Small intestine (tissue), 16 donors: Measurements from ENCODE around the gene OXA1L. TPM values are rescaled to one million over a fixed set of nuclear protein-coding genes. Genes with fewer than 3 reads are reported as not detected.
A peak's percentile ranks its signal among the peaks of the same experiment; 100 is the strongest.
"Not testable (repeated sequence)": the region's sequence is repeated elsewhere in the genome, so short reads cannot be mapped to it uniquely, and the experiment has no call there.

ENCODE experiments used
- DNase-seq, 2 donors: peaks; one replicate each; pipeline versions ENCODE4 v3.0.0 to v3.0.0-alpha.2; 2013
- FAIRE-seq: peaks from 2 replicates; lab custom pipeline; 2012; peaks lifted over from hg19 to GRCh38; lab: Jason Lieb, UNC
- H3K27ac ChIP-seq, 3 donors: one replicate each; pipeline ENCODE4 v1.5.1; 2013; ENCODE audit warnings: low read length in 2 of 3, mild to moderate bottlenecking in 2 of 3, control low read depth in 1 of 3, inconsistent platforms in 1 of 3, low read depth in 1 of 3, moderate library complexity in 1 of 3
- H3K27me3 ChIP-seq, 3 donors: one replicate each; pipeline ENCODE4 v1.6.1; 2013; ENCODE audit warnings: low read length in 3 of 3, inconsistent platforms in 1 of 3; ENCODE audit not compliant: control insufficient read depth in 3 of 3, insufficient read depth in 3 of 3
- H3K36me3 ChIP-seq, 3 donors: one replicate each; pipeline ENCODE4 v1.6.1; 2013; ENCODE audit warnings: low read length in 3 of 3, inconsistent platforms in 1 of 3, low read depth in 1 of 3, mild to moderate bottlenecking in 1 of 3, moderate library complexity in 1 of 3; ENCODE audit not compliant: control insufficient read depth in 3 of 3, insufficient read depth in 2 of 3
- H3K4me1 ChIP-seq, 3 donors: one replicate each; pipeline ENCODE4 v1.6.1; 2013; ENCODE audit warnings: low read length in 2 of 3, inconsistent platforms in 1 of 3, low read depth in 1 of 3, mild to moderate bottlenecking in 1 of 3, moderate library complexity in 1 of 3; ENCODE audit not compliant: control insufficient read depth in 3 of 3, insufficient read depth in 2 of 3
- H3K4me3 ChIP-seq, 3 donors: one replicate each; pipeline ENCODE4 v1.5.1; 2013; ENCODE audit warnings: low read length in 3 of 3, control low read depth in 1 of 3, inconsistent platforms in 1 of 3, low read depth in 1 of 3, mild to moderate bottlenecking in 1 of 3, moderate library complexity in 1 of 3
- H3K9me3 ChIP-seq, 2 donors: one replicate each; pipeline ENCODE4 v1.6.1; 2013; ENCODE audit warnings: low read depth in 1 of 2, low read length in 1 of 2; ENCODE audit not compliant: control insufficient read depth in 2 of 2, insufficient read depth in 1 of 2
- WGBS, 3 donors: extraction: QIAGEN DNeasy Blood & Tissue Kit; methylation state at CpG; one replicate each; pipeline ENCODE4 v1.1.7; 2013; 5-methylcytosine and 5-hydroxymethylcytosine counted together
- long read RNA-seq, 10 donors: transcript quantifications; one replicate each; lab custom pipeline, GENCODE V29; 2026
- polyA plus RNA-seq, 4 donors: library from polyadenylated mRNA; stranded (reverse) in 3 of 4; unstranded in 1 of 4; fragments of 200-250 nt in 3 of 4; fragments of 120-200 nt in 1 of 4; gene quantifications; one replicate each; pipeline versions ENCODE4 v1.2.1 to v1.2.3, GENCODE V29; 2013
- donor health status: healthy with polysubstance abuse.
- donor health status: control.
- donor health status: control.
- donor health status: Bipolar disorder and iron deficiency.
- donor health status: healthy.

OXA1L gene
- polyA plus RNA-seq = 100 to 1,000 TPM; 101 to 128 (median 117) TPM
- long read RNA-seq, donor 1 = 0 reads
- long read RNA-seq, donor 2, transcript OXA1L-201 (10 exons, 1,719 nt) = major isoform, 12 of 170 reads
- long read RNA-seq, donor 2, partial matches to known transcripts = 80 of 170 reads
- long read RNA-seq, donor 2, other reads (novel, unspliced or antisense) = 77 of 170 reads
- long read RNA-seq, donor 3, transcript OXA1L-201 (10 exons, 1,719 nt) = major isoform, 10 of 69 reads
- long read RNA-seq, donor 3, partial matches to known transcripts = 55 of 69 reads
- long read RNA-seq, donor 3, other reads (novel, unspliced or antisense) = 0 of 69 reads
- long read RNA-seq, donor 4 = 0 reads
- long read RNA-seq, donor 5, transcript OXA1L-201 (10 exons, 1,719 nt) = major isoform, 5 of 13 reads
- long read RNA-seq, donor 5, partial matches to known transcripts = 7 of 13 reads
- long read RNA-seq, donor 5, other reads (novel, unspliced or antisense) = 0 of 13 reads
- long read RNA-seq, donor 6, transcript OXA1L-201 (10 exons, 1,719 nt) = major isoform, 26 of 45 reads
- long read RNA-seq, donor 6, partial matches to known transcripts = 18 of 45 reads
- long read RNA-seq, donor 6, other reads (novel, unspliced or antisense) = 0 of 45 reads
- long read RNA-seq, donor 7 = 0 reads
- long read RNA-seq, donor 8, partial matches to known transcripts = 0 of 2 reads
- long read RNA-seq, donor 8, other reads (novel, unspliced or antisense) = 0 of 2 reads
- long read RNA-seq, donor 9, partial matches to known transcripts = 6 of 10 reads
- long read RNA-seq, donor 9, other reads (novel, unspliced or antisense) = 0 of 10 reads
- long read RNA-seq, donor 10, transcript OXA1L-201 (10 exons, 1,719 nt) = major isoform, 37 of 55 reads
- long read RNA-seq, donor 10, partial matches to known transcripts = 16 of 55 reads
- long read RNA-seq, donor 10, other reads (novel, unspliced or antisense) = 0 of 55 reads

GRCh38 chr14:22766457-22767322 is at the start of gene OXA1L:
Gene OXA1L (plus strand): TSS chr14:22766688. CDS start chr14:22766702, 14 bp downstream.
- peaks cover 20 to 29% (median 24%) of the 10 kb centered on the region in 3 donors for H3K36me3 ChIP-seq
- DNase-seq = peak; percentile 98 to 99
- WGBS, 3 donors = 0 to 1% (median 0%) methylated on average over 56 of the region's 56 CpGs
- no peaks in the 10 kb centered on the region for H3K27me3 ChIP-seq
- no peak for FAIRE-seq
- H3K4me1 ChIP-seq = peaks cover 2 to 8% (median 4%) of the 10 kb centered on the region in 3 donors
- peak within 1 kb of the TSS; percentile 80 to 98 (median 84) for H3K27ac ChIP-seq
- peaks cover 0 to 3% of the 10 kb centered on the region in 2 donors for H3K9me3 ChIP-seq
- H3K4me3 ChIP-seq = peak within 1 kb of the TSS; percentile 91 to 99 (median 96)

GRCh38 chr14:22718091-22718490 is 48.4 kb upstream of the OXA1L start:
- FAIRE-seq (no peak), DNase-seq (no peak)
- H3K27me3 ChIP-seq = peaks cover 0 to 7% (median 0%) of the 10 kb centered on the region in 3 donors
- H3K36me3 ChIP-seq = no peaks in the 10 kb centered on the region
- no peak overlapping the region for H3K4me3 ChIP-seq
- no peak overlapping the region for H3K27ac ChIP-seq
- WGBS, 3 donors = 84 to 86% (median 85%) methylated on average over 4 of the region's 4 CpGs
- peaks cover 0 to 2% (median 2%) of the 10 kb centered on the region in 3 donors for H3K4me1 ChIP-seq
- peaks cover 0 to 3% of the 10 kb centered on the region in 2 donors for H3K9me3 ChIP-seq

GRCh38 chr14:22721213-22721612 is 45.3 kb upstream of the OXA1L start:
- Histone ChIP-seq H3K36me3 (no peaks in the 10 kb centered on the region), H3K4me1 (no peaks in the 10 kb centered on the region), H3K27ac (no peak overlapping the region), H3K27me3 (peaks cover 0 to 6% (median 0%) of the 10 kb centered on the region in 3 donors), H3K4me3 (no peak overlapping the region), H3K9me3 (peaks cover 0 to 3% of the 10 kb centered on the region in 2 donors)
- DNase-seq = no peak
- WGBS, 3 donors = 52 to 77% (median 66%) methylated on average over 2 of the region's 2 CpGs
- FAIRE-seq = no peak

GRCh38 chr14:22723815-22724214 is 42.7 kb upstream of the OXA1L start:
- DNase-seq (no peak), FAIRE-seq (no peak)
- Histone ChIP-seq H3K27me3 (peaks cover 0 to 6% (median 0%) of the 10 kb centered on the region in 3 donors), H3K36me3 (no peaks in the 10 kb centered on the region), H3K9me3 (peaks cover 0 to 3% of the 10 kb centered on the region in 2 donors), H3K4me3 (no peak overlapping the region), H3K27ac (no peak overlapping the region), H3K4me1 (no peaks in the 10 kb centered on the region)
- WGBS, 3 donors = 86 to 100% (median 89%) methylated on average over 1 of the region's 1 CpG

GRCh38 chr14:22724847-22725246 is 41.6 kb upstream of the OXA1L start:
- not testable (repeated sequence) for H3K4me3 ChIP-seq, H3K4me1 ChIP-seq, H3K36me3 ChIP-seq, H3K27me3 ChIP-seq, H3K9me3 ChIP-seq, FAIRE-seq, H3K27ac ChIP-seq, DNase-seq
- 73 to 77% (median 77%) methylated on average over 8 of the region's 8 CpGs for WGBS, 3 donors

GRCh38 chr14:22725374-22725773 is 41.1 kb upstream of the OXA1L start:
- DNase-seq, H3K27me3 ChIP-seq, H3K36me3 ChIP-seq, H3K4me1 ChIP-seq, H3K9me3 ChIP-seq, H3K4me3 ChIP-seq, H3K27ac ChIP-seq, FAIRE-seq: not testable (repeated sequence)
- 35 to 58% (median 48%) methylated on average over 3 of the region's 3 CpGs for WGBS, 3 donors

GRCh38 chr14:22726012-22726411 is 40.5 kb upstream of the OXA1L start:
- Histone ChIP-seq H3K27me3 (peaks cover 0 to 4% (median 0%) of the 10 kb centered on the region in 3 donors), H3K36me3 (no peaks in the 10 kb centered on the region), H3K27ac (no peak overlapping the region), H3K4me1 (no peaks in the 10 kb centered on the region), H3K4me3 (no peak overlapping the region), H3K9me3 (peaks cover 0 to 3% of the 10 kb centered on the region in 2 donors)
- no peak for FAIRE-seq
- DNase-seq = no peak
- 53 to 67% (median 61%) methylated on average over 1 of the region's 1 CpG for WGBS, 3 donors
